ENCODE data around the gene LRRC32.

DNA sequence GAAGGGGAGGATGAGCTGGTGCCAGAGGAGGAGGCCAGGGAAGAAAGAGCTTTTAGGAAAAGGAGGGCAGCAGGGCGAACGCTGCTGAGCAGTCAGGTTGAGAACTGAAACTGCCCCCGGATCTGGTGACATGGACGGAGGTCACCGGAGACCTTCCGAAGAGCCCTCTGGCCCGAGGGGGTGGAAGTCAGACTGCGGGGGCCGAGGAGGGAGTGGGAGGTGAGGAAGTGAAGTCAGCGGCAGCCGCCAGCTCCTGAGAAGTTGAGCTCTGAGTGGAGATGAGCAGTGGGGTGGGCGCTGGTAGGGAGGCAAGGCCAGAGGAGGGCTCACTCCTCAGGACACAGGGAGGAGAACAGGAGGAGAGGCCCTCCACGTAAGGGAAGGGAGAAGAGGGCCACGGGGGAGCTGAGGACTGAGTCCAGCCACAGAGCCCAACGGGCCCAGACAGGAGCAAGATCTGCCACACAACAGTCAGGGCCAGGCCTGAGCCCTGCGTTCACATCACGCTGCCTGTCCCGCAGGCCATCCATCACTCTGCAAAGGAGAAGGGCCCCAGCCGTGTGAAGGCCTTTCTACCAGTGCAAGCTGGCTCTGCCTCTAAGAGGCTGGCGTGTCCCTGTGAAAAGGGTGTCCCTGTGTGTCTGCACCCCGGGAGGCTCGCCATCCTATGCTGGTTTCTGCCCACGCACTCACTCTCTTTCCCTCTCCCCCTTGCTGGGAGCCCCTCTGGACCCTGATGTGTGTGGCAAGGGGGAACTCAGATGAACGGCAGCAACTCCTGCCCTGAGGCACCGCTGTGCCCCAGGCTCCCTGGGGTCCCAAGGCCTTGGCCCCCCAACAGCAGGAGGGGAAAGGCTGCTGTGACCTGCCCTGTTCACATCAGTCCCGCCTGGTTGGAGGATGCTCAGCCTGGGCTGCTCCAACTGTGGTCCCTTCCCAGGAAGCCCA is 19.0 kb upstream of the LRRC32 start:
- no peak for TF ChIP-seq POLR2A (IDR thresholded peaks at IDR 0.05)
- no peak for TF ChIP-seq CTCF (IDR thresholded peaks at IDR 0.05)
